ENCODE results near the gene ZNRF1. TPM values are rescaled to one million over a fixed set of nuclear protein-coding genes. Genes with fewer than 3 reads are reported as not detected.
A peak's percentile ranks its signal among the peaks of the same experiment; 100 is the strongest.
"Not testable (repeated sequence)": the region's sequence is repeated elsewhere in the genome, so short reads cannot be mapped to it uniquely, and the experiment has no call there.

ZNRF1 gene
- total RNA-seq, 1 experiment from 2014 or later: 48.2 TPM

GRCh38 chr16:75012380-75013081, 13.7 kb downstream of the ZNRF1 start:
- TF ChIP-seq CEBPB (IDR thresholded peaks at IDR 0.05; ENCODE audit: low read depth) (0 out of 2 replicates have a peak, but pooled peaks have one; percentile 16), SP1 (IDR thresholded peaks at IDR 0.05; ENCODE audit: low read depth) (peak; percentile 53; the same call in 1 of the 2 replicates), ELF1 (IDR thresholded peaks at IDR 0.05; ENCODE audit: borderline replicate concordance, low read depth) (0 out of 2 replicates have a peak, but pooled peaks have one; percentile 45), FOSL1 (IDR thresholded peaks at IDR 0.05; ENCODE audit: low read depth) (peak; percentile 41), JUND (IDR thresholded peaks at IDR 0.05) (no peak)
- TF ChIP-seq, protein P1, sequence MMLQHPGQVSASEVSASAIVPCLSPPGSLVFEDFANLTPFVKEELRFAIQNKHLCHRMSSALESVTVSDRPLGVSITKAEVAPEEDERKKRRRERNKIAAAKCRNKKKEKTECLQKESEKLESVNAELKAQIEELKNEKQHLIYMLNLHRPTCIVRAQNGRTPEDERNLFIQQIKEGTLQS (IDR thresholded peaks at IDR 0.05): no peak; the same call in 1 of the 2 replicates
- Histone ChIP-seq H3K9ac (ENCODE audit: low read length) (peak overlapping the region; percentile 59), H3K36me3 (ENCODE audit: control insufficient read depth in 1 of 2, insufficient read depth in 2 of 2, low read length in 2 of 2) (peaks cover 0 to 4% of the 10 kb centered on the region in 2 experiments; a peak in 1 of 4 replicates), H3K27ac (ENCODE audit: low read depth, low read length) (peak overlapping the region; percentile 88), H3K4me1 (ENCODE audit: control insufficient read depth in 1 of 2, insufficient read depth in 2 of 2, low read length in 2 of 2) (peaks cover 73 to 83% of the 10 kb centered on the region in 2 experiments), H3K9me2 (ENCODE audit: insufficient read depth) (no peaks in the 10 kb centered on the region), H3K4me2 (ENCODE audit: low read length) (peak overlapping the region; percentile 78), H3K9me3 (ENCODE audit: control insufficient read depth in 1 of 2, insufficient read depth in 1 of 2, low read depth in 1 of 2, low read length in 2 of 2) (no peaks in the 10 kb centered on the region), H3K79me2 (ENCODE audit: insufficient read depth, low read length) (peaks cover 91% of the 10 kb centered on the region), H4K20me1 (ENCODE audit: insufficient read depth) (no peaks in the 10 kb centered on the region), H2AFZ (ENCODE audit: low read depth, low read length, poor library complexity, severe bottlenecking) (no peak overlapping the region), H3K27me3 (ENCODE audit: insufficient read depth, low read length) (no peaks in the 10 kb centered on the region), H3K4me3 (replicated peaks in 1 of 2; ENCODE audit: low read depth in 1 of 2, low read length in 2 of 2) (peak overlapping the region; percentile 24 to 46)
- intact Hi-C loops (cut with micrococcal nuclease): no loop called here
- ChIA-PET RAD21 (ENCODE audit: low non-redundant PET in 1 of 2, low total read pairs in 2 of 2, uncharacterized antibody in 2 of 2, unreplicated experiment in 2 of 2) (interaction anchor here (1.2 to 1.3 kb wide), 2 partner anchors 99 kb away, joined by 3 to 4 read pairs; no protein-coding TSS in a partner anchor), POLR2A (interaction anchor here (0.8 to 1.3 kb wide), 4 partner anchors 14 to 99 kb away, joined by 3 to 6 read pairs (median 4); partner anchors contain the start of genes WDR59 and ZNRF1), CTCF (interaction anchor here (1.6 to 3.3 kb wide), 3 partner anchors 14 to 98 kb away, joined by 4 to 19 read pairs (median 17); partner anchors contain the start of gene ZNRF1)
- peak; percentile 15 for ATAC-seq
- no peak for DNase-seq (ENCODE audit: low read depth, low spot score)
- no TSS peak for BruUV-seq (replicated peaks)

- H4K20me1 ChIP-seq (ENCODE audit: insufficient read depth); BruUV-seq (replicated peaks); H2AFZ ChIP-seq (ENCODE audit: low read depth, low read length, poor library complexity, severe bottlenecking); H3K9me2 ChIP-seq (ENCODE audit: insufficient read depth); intact Hi-C loops (cut with micrococcal nuclease); H3K27me3 ChIP-seq (ENCODE audit: insufficient read depth, low read length); H3K9me3 ChIP-seq (ENCODE audit: control insufficient read depth in 1 of 2, insufficient read depth in 1 of 2, low read depth in 1 of 2, low read length in 2 of 2); H3K36me3 ChIP-seq (ENCODE audit: control insufficient read depth in 1 of 2, insufficient read depth in 2 of 2, low read length in 2 of 2); ATAC-seq; DNase-seq (ENCODE audit: low read depth, low spot score); RAD21 ChIA-PET (ENCODE audit: low non-redundant PET in 1 of 2, low total read pairs in 2 of 2, uncharacterized antibody in 2 of 2, unreplicated experiment in 2 of 2): not testable (repeated sequence)
- ChIA-PET POLR2A (interaction anchor here (1.0 kb wide), 1 partner anchor 98 kb away, joined by 4 read pairs; no protein-coding TSS in a partner anchor), CTCF (interaction anchor here (3.3 kb wide), 1 partner anchor 15 kb away, joined by 19 read pairs; the partner anchor contains the start of gene ZNRF1)
- peaks cover 79 to 88% of the 10 kb centered on the region in 2 experiments for H3K4me1 ChIP-seq (ENCODE audit: control insufficient read depth in 1 of 2, insufficient read depth in 2 of 2, low read length in 2 of 2)
- H3K9ac ChIP-seq (ENCODE audit: low read length): peak overlapping the region; percentile 59
- peak overlapping the region; percentile 78 for H3K4me2 ChIP-seq (ENCODE audit: low read length)
- H3K79me2 ChIP-seq (ENCODE audit: insufficient read depth, low read length): peaks cover 91% of the 10 kb centered on the region
- peak overlapping the region in 1 of 2 experiments; percentile 46; a peak in 2 of 4 replicates for H3K4me3 ChIP-seq (replicated peaks in 1 of 2; ENCODE audit: low read depth in 1 of 2, low read length in 2 of 2)
- H3K27ac ChIP-seq (ENCODE audit: low read depth, low read length): peak overlapping the region; percentile 88
Measured at GRCh38 chr16:75013123-75013522, 14.3 kb downstream of the ZNRF1 start.
